ENCODE data around the gene TMEM232. TPM values are rescaled to one million over a fixed set of nuclear protein-coding genes. Genes with fewer than 3 reads are reported as not detected.

Gene TMEM232
- total and polyA plus RNA-seq, 9 of the 15 experiments (the other 6 are each of a cell fraction or from before 2014, with no cell fraction given) = 0.09 to 2.2 (median 0.41) TPM

- H3K4me3 ChIP-seq = no peak overlapping the region
- no peaks in the 10 kb centered on the region for H3K9me1 ChIP-seq (ENCODE audit: control insufficient read depth, insufficient read depth, low read length)
- 0 out of 5 replicates have a peak, but pooled peaks cover 2 to 3% of the 10 kb centered on the region in 2 experiments for H3K4me1 ChIP-seq (replicated peaks in 1 of 2; ENCODE audit: control insufficient read depth in 2 of 2, insufficient read depth in 2 of 2, low read length in 2 of 2)
- ATAC-seq (no peak), DNase-seq (ENCODE audit: extremely low read depth in 1 of 4, low spot score in 3 of 4) (no peak), FAIRE-seq (no peak)
- POLR2A ChIA-PET = no interaction called here
- H3K79me2 ChIP-seq (ENCODE audit: control insufficient read depth, insufficient read depth, low read length) = peaks cover 1% of the 10 kb centered on the region; the same call in 2 of the 3 replicates
- no TSS peak for BruUV-seq (replicated peaks)
- no peak overlapping the region for H3K4me2 ChIP-seq (ENCODE audit: insufficient read depth, low read length)
- H3K27me3 ChIP-seq (ENCODE audit: control insufficient read depth in 2 of 2, insufficient read depth in 2 of 2, low read length in 2 of 2) = no peaks in the 10 kb centered on the region
- H2AFZ ChIP-seq (ENCODE audit: low read depth, low read length) = no peak overlapping the region
- WGBS (ENCODE audit: insufficient coverage, low coverage, missing lambda C conversion rate) = 4% methylated on average over 2 of the region's 2 CpGs
- no peak overlapping the region for H3K9ac ChIP-seq (ENCODE audit: insufficient read depth in 1 of 2, low read depth in 2 of 2, low read length in 2 of 2)
- no peaks in the 10 kb centered on the region for H4K20me1 ChIP-seq (replicated peaks; ENCODE audit: control insufficient read depth, insufficient read depth, low read length)
- in situ Hi-C loops (cut with MboI) = loop anchor here (25.0 kb wide), 1 partner anchor 378 kb away; no protein-coding TSS in a partner anchor
- H3K27ac ChIP-seq (ENCODE audit: extremely low read depth, low read depth, low read length) = no peak overlapping the region
- intact Hi-C loops (cut with micrococcal nuclease) = no loop called here
- CTCF ChIA-PET (ENCODE audit: low intra/inter-chr PET ratio) = no interaction called here
- no peaks in the 10 kb centered on the region for H3K9me3 ChIP-seq (replicated peaks; ENCODE audit: control insufficient read depth, insufficient read depth, low read depth, low read length)
- no peaks in the 10 kb centered on the region; the same call in 2 of the 3 replicates for H3K36me3 ChIP-seq (ENCODE audit: control insufficient read depth, insufficient read depth, low read length)
- TF ChIP-seq TOE1 (IDR thresholded peaks at IDR 0.05; ENCODE audit: borderline replicate concordance) (no peak), TOE1 (CRISPR knock-in tag; IDR thresholded peaks at IDR 0.05; ENCODE audit: borderline replicate concordance, low read depth) (no peak), SREBF1 (IDR thresholded peaks at IDR 0.05; ENCODE audit: borderline replicate concordance, low read depth, low read length) (no peak), KDM5B (IDR thresholded peaks at IDR 0.05; ENCODE audit: insufficient replicate concordance, low read depth, low read length) (no peak), HIVEP1 (CRISPR knock-in tag; IDR thresholded peaks at IDR 0.05) (no peak), RFX5 (IDR thresholded peaks at IDR 0.05; ENCODE audit: low read depth, low read length) (no peak), BRF1 (IDR thresholded peaks at IDR 0.05; ENCODE audit: borderline replicate concordance, extremely low read depth, insufficient read length) (no peak), ZBTB8A (IDR thresholded peaks at IDR 0.05; ENCODE audit: partially characterized antibody) (no peak), NCOA6 (IDR thresholded peaks at IDR 0.05) (no peak), MAFF (IDR thresholded peaks at IDR 0.05; ENCODE audit: low read length) (no peak), THRAP3 (IDR thresholded peaks at IDR 0.05; ENCODE audit: borderline replicate concordance) (no peak), NFXL1 (CRISPR knock-in tag; IDR thresholded peaks at IDR 0.05) (no peak), ZC3H4 (CRISPR knock-in tag; IDR thresholded peaks at IDR 0.05; ENCODE audit: borderline replicate concordance) (no peak), AFF4 (CRISPR knock-in tag; IDR thresholded peaks at IDR 0.05) (no peak), ZNF133 (CRISPR knock-in tag; IDR thresholded peaks at IDR 0.05) (no peak), CREB1 (IDR thresholded peaks at IDR 0.05) (no peak), CREB1 (CRISPR knock-in tag; IDR thresholded peaks at IDR 0.05) (no peak)
Observed at GRCh38 chr5:110734101-110734500, 7.6 kb upstream of the TMEM232 start.
